AG08395 (cell line): Measurements from ENCODE around the gene KIF26A.

Experiments used
- DNase-seq: peaks from one replicate; pipeline ENCODE4 v3.0.0; 2012; ENCODE audit warnings: mixed read lengths, low spot score

The KIF26A gene

GRCh38 chr14:104112609-104113571, 25.5 kb upstream of the KIF26A start:
- no peak for DNase-seq

DNA sequence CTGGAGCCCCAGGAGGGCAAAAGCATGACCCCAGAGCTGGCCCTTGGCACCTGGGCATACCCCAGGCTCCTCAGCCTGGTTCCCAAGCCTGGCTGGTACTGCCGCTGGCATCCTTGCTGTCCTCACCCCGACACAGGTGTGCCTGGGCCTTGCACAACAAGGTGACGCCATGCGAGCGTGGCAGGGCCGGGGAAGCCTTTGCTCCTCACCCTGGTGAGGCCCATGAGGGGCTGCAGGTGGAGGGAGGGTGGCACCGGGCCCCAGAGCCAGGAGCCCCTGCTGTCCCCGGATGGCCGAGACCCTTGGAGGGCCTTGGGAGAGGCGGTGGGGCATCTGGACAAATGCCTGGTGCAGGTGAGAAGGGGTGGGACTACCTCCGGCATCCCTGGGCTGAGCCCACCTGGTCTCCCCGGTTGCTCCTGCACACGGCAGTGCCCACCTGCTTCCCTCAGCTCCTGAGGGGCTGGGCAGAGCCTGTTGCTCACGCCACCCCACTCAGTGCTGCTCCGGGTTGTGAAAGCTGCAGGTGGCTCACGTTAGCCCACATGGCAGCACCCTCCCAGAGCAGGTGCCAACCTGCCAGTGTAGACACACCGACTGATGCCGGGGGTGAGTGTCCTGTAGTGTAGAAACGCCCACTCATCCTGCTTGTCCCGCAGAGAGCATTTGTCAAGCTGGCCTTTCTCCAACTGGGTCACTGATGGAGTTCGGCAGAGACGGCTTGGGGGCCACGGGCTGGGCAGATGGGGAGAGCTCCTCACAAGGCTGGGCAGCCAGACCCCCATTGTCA, 24.6 kb upstream of the KIF26A start:
- no peak for DNase-seq

GRCh38 chr14:104114421-104115130, 23.8 kb upstream of the KIF26A start:
- DNase-seq: no peak

DNA sequence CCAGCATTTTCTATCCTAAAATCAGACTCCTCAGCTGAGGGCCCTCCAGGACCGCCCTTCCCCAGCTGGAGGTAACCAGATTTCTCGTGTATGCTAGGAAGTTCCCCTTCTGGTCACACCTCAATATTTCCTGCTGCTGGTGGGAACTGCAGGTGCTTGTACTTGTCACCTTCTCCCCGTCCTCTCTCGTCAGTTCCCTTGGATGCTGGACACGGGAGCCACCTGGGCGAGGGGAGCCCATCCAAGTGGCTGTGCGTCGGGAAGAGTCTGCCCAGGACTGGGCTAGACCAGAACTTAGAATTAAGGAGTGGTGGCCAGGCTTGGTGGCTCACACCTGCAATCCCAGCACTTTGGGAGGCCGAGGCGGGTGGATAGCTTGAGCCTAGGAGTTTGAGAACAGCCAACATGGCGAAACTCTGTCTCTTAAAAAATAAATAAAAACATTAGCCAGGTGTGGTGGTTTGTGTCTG, 23.2 kb upstream of the KIF26A start:
- no peak for DNase-seq

- DNase-seq: no peak
These were observed 22.6 kb upstream of the KIF26A start for GRCh38 chr14:104115691-104116287.

DNA sequence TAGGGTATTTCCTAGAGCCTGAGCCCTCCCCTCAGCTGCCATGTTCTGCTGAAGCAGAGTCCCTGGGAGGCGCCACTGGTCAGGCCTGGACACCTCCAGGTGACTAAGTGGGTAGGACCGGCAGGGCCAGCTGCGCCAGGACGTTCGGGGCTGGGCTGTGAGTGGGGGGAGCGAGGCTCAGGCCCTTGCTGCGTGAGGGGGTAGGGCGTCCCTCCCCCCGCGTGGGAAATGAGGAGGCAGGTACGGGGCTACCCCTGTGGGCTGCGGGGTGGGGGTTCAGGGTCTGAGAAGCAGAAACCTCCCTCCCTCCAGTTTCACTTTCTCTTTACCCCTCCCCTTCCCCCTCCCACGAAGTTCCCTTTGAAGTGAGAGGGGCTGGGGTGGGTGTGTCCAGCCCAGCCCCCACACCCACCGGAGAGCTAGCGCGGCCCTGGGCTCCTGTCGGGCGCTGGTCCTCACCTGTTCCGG, 22.1 kb upstream of the KIF26A start:
- no peak for DNase-seq

GRCh38 chr14:104116756-104117340, 21.5 kb upstream of the KIF26A start:
- no peak for DNase-seq

- DNase-seq: no peak
These were observed 20.9 kb upstream of the KIF26A start for GRCh38 chr14:104117341-104118005.

DNA sequence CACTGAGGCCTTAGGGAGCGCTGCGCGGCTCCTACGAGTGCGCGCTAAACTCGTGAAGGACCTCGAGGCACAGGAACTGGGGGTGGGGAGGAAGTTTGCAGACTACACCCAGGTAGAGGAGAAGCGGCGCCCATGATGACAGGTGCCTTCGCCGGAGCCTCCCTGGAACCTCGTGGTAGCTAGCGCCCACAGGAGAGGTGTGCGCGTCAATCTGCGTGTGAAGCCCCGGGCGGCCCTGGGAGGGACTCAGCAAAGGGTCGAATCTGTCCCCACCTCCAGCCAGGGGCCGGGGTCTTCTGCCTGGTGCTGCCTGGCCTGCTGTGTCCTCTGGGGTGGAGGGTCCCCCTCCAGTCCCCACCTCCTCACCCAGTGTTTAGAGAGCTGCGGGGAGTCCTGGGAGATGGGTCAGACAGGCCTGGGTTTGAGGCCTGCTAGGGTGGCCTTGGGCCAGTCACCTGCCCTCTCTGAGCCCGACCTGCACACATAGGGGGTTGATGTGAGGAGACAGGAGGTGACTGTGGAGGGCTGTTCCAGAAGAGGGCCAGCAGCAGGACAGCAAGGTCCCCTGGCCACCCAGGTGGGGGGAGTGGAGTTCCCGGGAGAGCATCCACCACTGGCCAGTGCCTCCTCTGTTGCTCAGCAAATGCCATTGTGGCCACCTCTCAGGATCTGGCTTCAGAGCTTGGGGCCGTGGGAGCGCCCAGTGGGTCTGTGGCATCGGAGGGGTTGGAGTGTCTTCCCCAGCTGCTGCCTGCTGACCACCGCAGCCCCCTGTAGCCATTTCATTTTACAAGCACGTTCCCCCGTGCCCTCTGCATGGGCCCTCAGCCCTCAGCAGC, 20.2 kb upstream of the KIF26A start:
- no peak for DNase-seq

DNA sequence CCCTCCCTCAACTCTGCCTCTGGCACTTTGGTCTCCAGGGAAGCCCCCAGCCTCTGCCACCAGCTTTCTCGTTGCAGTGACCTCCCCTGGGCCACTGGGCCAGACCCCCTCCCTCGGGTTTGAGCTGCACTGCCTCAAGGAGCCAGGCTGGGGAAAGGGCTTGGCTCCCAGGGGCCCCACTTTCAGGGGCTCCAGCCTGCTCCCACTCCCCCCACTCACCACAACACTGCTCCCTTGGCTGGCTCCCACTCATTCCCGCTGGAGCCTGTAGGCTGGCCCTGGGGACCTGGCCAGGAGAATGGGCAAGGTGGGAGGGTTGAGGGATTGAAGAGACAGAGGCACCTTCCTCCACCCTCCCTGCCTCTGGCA, 19.3 kb upstream of the KIF26A start:
- DNase-seq: no peak

- no peak for DNase-seq
These were observed 18.7 kb upstream of the KIF26A start for GRCh38 chr14:104119488-104120251.

- DNase-seq: no peak
These were observed 18.1 kb upstream of the KIF26A start for GRCh38 chr14:104120281-104120741.

DNA sequence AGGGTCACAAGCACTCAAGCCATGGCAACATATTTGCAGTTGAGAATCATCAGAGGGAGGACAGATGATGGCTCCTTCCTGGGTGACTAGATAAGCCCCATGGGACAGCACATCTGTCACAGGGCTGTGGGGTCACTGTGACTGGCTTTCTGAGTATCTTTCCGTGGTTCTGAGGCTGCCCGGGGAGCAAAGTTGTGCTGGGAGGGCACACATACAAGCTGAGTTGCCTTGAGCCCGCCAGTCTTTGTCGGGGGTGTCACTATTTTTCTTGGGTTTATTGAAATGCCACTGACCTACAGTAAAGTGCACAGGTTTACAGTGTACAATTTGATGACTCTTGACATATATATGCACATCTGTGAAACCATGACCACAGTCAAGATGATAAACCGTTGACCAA, 17.2 kb upstream of the KIF26A start:
- DNase-seq: no peak

- no peak for DNase-seq
These were observed 14.5 kb upstream of the KIF26A start for GRCh38 chr14:104123879-104124278.

DNA sequence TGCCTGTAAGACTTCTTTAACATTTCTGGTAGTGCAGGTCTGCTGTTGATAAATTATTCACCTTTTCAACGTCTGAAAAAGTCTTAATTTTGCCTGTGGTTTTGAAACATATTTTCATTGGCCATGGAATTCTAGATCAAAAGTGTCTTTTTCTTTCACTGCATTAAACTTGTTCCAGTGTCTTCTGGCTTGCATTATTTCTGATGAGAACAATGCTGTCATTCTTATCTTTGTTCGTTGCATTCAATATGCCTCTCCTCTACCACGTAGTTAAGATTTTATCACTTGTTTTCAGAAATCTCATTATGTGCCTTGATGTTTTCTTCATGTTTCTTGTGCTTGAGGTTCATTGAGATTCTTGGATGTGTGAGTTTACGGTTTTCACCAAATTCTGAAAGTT, 13.4 kb upstream of the KIF26A start:
- DNase-seq: no peak

- no peak for DNase-seq
These were observed 11.6 kb upstream of the KIF26A start for GRCh38 chr14:104126753-104127152.

DNA sequence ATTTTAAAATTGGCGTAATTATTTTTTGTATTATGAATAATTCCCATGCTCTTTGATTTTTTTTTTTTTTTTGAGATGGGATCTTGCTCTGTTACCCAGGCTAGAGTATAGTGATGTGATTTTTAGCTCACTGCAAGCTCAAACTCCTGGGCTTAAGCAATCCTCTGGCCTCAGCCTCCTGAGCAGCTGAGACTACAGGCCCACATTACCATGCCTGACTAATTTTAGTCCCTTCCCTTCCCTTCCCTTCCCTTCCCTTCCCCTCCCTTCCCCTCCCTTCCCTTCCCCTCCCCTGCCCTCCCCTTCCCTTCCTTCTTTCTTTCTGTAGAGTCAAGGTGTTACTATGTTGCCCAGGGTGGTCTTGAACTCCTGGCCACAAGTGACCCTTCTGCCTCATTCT, 9.4 kb upstream of the KIF26A start:
- no peak for DNase-seq

- DNase-seq: no peak
These were observed 8.8 kb upstream of the KIF26A start for GRCh38 chr14:104129556-104129955.
